Frontal cortex (tissue), 4 donors: Measurements from ENCODE around the gene IRX4. TPM values are rescaled to one million over a fixed set of nuclear protein-coding genes. Genes with fewer than 3 reads are reported as not detected.

Experiments
- DNase-seq, 2 donors: peaks; one replicate each; pipeline ENCODE4 v3.0.0; 2012; ENCODE audit warnings: low spot score in 2 of 2
- FAIRE-seq: peaks from 2 replicates; lab custom pipeline; 2012; peaks lifted over from hg19 to GRCh38; lab: Jason Lieb, UNC
- total RNA-seq: library from RNA; depleted of rRNA; stranded (reverse); fragments of >200 nt; gene quantifications from one replicate; pipeline ENCODE4 v1.2.3, GENCODE V29; 2014
- donor health status: control.
- donor health status: control.
- donor health status: control.

The IRX4 gene
- total RNA-seq, 1 donor from 2014 or later, result not detected

DNA sequence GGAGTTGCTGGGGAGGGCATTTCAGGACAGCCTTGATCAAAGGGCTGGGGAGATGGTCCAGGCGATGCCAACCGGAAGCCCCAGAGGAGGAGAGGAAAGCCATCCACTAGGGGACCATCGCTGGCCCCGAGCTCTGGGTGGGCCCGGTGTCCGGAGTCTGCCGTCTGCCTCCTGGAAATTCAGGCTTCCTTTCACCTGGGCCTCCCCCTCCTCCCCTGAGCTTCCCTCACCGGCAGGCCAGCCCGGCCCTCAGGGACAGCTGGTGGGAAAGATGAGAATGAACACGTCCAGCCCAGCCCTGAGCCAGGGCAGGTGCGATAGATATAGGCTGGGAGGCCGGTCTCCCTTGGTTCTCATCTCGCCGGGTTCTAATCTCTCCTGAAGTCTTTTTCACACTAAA lies 17.2 kb downstream of the IRX4 start:
- no peak for FAIRE-seq
- no peak for DNase-seq

DNA sequence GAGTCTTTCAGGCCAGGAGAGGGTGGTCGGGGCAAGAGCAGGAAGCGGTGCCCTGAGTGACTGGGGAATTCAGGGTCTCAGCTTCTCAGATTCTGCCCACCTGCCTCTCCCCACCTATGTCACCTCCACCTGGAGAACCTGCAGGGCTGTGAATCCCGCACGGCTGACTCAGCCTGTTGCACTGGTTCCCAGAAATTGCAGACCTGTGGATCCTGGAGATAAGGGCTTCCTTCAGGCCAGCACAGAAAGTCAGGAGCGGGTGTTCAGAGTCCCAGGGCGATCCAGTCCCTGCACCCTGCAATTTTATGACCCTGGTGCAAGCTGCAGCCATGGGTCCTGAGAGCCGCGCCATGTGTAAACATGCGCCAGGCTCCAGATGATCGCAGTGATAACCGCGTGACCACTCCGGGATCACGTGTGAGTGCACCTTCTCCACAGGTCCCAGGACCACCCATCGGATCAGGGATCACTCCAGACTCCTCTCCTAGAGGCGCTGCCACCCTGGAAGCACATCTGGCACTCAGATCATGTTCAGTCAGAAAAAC lies 17.8 kb downstream of the IRX4 start:
- FAIRE-seq (no peak), DNase-seq (no peak)

- no peak for DNase-seq
- FAIRE-seq, result no peak
Observed at GRCh38 chr5:1860949-1861348, 21.8 kb downstream of the IRX4 start.

GRCh38 chr5:1860021-1860610 lies 22.6 kb downstream of the IRX4 start:
- DNase-seq (no peak), FAIRE-seq (no peak)

DNA sequence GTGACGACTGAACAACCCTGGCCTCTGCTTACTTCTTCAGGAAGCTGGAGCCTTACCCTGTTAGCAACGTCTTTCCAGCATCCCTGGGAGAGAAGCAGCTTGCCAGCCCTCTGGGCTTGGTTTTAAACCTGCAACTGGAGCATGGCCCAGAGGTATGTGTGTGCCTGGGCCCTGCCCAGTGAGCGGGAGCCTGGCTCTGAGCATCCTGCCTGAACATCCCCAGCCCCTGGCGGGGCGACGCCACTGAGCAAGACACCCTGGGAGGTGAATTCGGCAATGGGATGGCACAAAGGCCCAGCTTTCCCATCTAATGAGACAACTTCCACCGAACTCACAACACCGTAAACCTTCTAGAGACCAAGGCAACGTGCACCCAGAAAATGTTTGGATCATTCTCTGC lies 23.6 kb downstream of the IRX4 start:
- FAIRE-seq (no peak), DNase-seq (no peak)

DNA sequence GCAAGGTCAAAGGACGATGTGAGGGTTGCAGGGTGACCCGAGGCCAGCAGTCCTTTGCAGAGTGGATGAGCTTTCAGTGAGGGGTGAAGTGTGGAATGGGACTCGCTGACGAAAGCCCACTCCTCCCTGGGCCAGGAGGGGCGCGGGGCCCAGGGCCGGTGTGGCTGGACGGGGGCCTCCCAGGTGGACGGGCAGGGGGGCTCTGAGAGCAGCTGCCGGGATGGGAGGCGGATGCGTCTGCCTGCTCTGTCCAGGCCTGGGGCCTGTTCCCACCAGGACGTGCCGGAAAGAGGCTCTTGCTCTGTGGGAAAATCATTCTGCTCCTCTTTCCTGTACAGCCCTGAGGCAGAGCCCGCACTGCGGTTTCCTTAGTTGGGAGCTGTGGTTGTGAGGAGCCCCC lies 24.3 kb downstream of the IRX4 start:
- FAIRE-seq (no peak), DNase-seq (no peak)

GRCh38 chr5:1857256-1857600 lies 25.5 kb downstream of the IRX4 start:
- DNase-seq, result no peak
- FAIRE-seq, result no peak

- DNase-seq, result no peak
- no peak for FAIRE-seq
Observed at GRCh38 chr5:1856596-1857255, 26.0 kb downstream of the IRX4 start.

GRCh38 chr5:1855596-1855995 lies 27.1 kb downstream of the IRX4 start:
- FAIRE-seq (no peak), DNase-seq (no peak)

GRCh38 chr5:1855075-1855474 lies 27.6 kb downstream of the IRX4 start:
- no peak for FAIRE-seq

DNA sequence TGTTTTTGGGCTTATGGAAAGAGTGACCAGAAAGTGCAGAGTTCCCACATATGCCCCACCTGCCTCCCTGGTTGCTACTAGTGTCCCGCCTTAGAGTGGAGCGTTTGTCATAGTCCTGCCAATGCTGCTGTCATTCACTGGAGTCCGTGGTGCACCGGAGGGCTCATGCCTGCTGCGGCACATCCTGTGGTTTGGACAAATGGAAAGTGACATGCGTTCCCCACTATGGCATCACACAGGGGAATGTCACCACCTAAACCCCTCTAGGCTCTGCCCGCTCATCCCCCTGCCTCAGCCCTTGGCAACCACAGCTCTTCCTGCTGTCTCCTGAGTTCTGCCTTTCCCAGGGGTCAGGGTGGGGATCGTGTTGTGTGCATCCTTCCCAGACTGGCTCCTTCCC lies 29.2 kb downstream of the IRX4 start:
- FAIRE-seq (no peak), DNase-seq (no peak)

More at GRCh38 chr5:1855075-1855474, 27.6 kb downstream of the IRX4 start:
- DNase-seq, result no peak

DNA sequence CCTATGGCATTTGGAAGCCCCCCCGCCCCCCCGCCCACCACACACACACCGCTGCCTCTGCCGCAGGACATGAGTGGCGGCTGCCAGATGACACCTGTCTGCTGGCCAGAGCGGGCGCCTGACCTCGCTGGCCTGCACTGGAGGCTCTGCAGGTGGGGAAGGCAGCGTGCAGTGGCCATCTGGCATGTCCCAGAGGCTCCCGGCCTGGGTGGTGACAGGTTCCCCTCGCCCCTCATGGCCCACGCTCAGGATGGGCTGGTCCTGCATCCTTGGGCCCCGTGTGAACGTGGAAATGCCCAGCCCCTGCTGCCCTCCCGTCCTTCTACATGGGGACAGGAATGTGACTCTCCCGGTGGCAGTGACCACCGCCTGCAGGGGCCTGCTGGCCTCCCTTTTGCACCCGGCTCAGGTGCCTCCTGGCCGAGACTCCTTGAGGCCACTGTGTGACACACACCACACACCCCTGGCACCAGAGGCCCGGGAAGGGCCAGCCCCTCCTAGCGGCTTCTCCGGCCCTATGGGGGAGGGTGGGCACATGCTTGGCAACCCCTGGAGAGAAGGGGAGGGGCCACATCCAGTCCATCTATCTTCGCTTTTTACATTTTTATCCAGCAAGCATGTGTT lies 30.3 kb downstream of the IRX4 start:
- FAIRE-seq (no peak), DNase-seq (no peak)

- FAIRE-seq, result no peak
- DNase-seq, result no peak
Observed at GRCh38 chr5:1851290-1851934, 31.3 kb downstream of the IRX4 start.

GRCh38 chr5:1850324-1851154 lies 32.2 kb downstream of the IRX4 start:
- FAIRE-seq, result no peak
- DNase-seq, result no peak

DNA sequence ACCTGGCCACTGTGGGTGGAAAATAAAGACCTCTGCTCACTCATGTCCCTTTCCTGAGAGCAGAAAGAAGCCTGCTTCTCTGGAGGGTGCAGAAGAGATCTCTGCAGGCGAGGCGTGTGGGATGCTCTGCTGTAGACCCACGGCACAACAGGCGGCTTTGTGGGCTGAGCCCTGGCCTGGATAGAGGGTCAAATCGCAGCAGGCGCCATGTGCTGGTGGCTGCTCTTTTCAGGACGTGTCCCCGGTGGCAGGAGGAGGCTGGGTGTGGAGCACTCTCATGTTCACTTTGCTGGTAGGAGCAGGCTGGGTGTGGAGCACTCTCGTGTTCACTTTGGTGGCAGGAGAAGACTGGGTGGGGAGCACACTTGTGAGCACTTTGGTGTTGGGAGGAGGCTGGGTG lies 35.1 kb downstream of the IRX4 start:
- DNase-seq (no peak), FAIRE-seq (no peak)

DNA sequence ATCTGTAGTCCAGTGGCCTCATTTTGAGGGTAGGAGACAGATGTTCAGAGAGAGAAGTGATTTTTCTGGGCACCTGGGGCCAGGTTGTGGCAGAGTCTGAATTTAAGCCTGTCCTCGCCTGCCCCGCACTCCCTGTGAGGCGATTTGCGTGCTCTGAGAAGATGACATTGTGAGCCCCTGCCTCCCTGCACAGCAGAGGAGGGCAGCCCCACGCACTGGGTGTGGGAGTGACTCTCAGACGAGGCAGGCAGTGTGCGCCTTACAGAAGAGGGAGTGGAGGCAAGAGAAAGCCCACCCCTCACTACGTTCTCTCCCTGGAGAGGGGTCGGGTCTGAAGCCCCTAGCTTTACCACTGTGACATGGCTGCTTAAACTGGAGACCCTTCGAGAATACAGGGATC lies 35.7 kb downstream of the IRX4 start:
- DNase-seq (no peak), FAIRE-seq (no peak)

DNA sequence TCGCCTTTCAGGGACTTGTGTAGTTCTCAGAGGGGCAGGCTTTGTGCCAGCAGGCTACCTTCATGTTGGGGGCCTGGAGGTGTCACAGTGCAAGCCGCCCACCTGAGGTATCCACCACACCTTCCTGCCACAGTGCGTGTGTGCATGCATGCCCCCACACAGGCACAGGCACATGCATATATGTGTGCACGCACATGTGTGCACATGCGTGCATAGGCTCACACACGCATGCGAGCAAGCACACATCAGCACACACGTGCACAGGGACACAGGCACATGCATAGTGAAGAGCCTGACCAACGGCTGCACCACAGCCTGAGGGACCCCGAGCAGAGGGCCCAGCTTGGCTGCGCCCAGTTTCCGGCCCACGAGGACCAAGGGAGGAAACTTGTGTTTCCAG lies 36.1 kb downstream of the IRX4 start:
- FAIRE-seq (no peak), DNase-seq (no peak)

- FAIRE-seq (no peak), DNase-seq (no peak)
Observed at GRCh38 chr5:1845696-1846095, 37.0 kb downstream of the IRX4 start.

- FAIRE-seq (no peak), DNase-seq (no peak)
Observed at GRCh38 chr5:1844708-1845436, 37.9 kb downstream of the IRX4 start.
